Progenitor cell of endocrine pancreas (in vitro differentiated cells): ENCODE data around the gene ABTB2. TPM values are rescaled to one million over a fixed set of nuclear protein-coding genes. Genes with fewer than 3 reads are reported as not detected.

ENCODE experiments used
- DNase-seq: peaks from one replicate; pipeline ENCODE4 v3.0.0; 2021; ENCODE audit warnings: low spot score; ENCODE audit not compliant: unreplicated experiment
- H3K27ac Mint-ChIP-seq: 2 replicates; pipeline ENCODE4 v1.8.0; 2021; ENCODE audit warnings: mild to moderate bottlenecking, moderate library complexity, mixed read lengths
- H3K27me3 Mint-ChIP-seq: 2 replicates; pipeline ENCODE4 v1.8.0; 2021; ENCODE audit warnings: mixed read lengths
- H3K36me3 Mint-ChIP-seq: 2 replicates; pipeline ENCODE4 v1.8.0; 2022; ENCODE audit warnings: mixed read lengths; ENCODE audit not compliant: insufficient read depth
- H3K4me1 Mint-ChIP-seq: 2 replicates; pipeline ENCODE4 v1.8.0; 2021; ENCODE audit warnings: low read depth, mixed read lengths
- H3K4me3 Mint-ChIP-seq: 2 replicates; pipeline ENCODE4 v1.8.0; 2021; ENCODE audit warnings: low read depth, mild to moderate bottlenecking, moderate library complexity, mixed read lengths
- H3K9me3 Mint-ChIP-seq: 2 replicates; pipeline ENCODE4 v1.8.0; 2021; ENCODE audit warnings: low read depth, mixed read lengths
- total RNA-seq: library from RNA; stranded (reverse); gene quantifications from 2 replicates; pipeline ENCODE4 v1.2.1, GENCODE V29; 2021
- TF ChIP-seq, protein P1 (sequence below): fragments of 200-600 bp; sonication (generic); IDR thresholded peaks from one replicate; pipeline ENCODE4 v1.5.0; 2021; ENCODE audit warnings: antibody characterized with exemption, mild to moderate bottlenecking; ENCODE audit not compliant: unreplicated experiment

Gene ABTB2
- total RNA-seq, 1 donor from 2014 or later, result 19.5 TPM

DNA sequence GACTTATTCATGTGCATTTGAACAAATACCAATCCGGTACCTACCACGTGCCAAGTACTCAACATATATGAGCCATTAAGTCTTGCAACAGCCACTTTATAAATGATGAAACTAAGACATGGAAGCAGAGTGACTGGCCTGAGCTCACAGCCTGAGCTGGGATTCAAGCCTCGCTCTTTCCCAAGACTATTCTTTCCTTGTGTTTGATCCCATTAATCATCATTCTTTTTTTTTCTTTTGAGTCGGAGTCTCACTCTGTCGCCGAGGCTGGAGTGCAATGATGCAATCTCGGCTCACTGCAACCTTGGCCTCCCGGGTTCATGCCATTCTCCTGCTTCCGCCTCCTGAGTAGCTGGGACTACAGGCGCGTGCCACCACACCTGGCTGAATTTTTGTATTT lies 119.3 kb downstream of the ABTB2 start:
- Mint-ChIP-seq H3K36me3 (no peaks in the 10 kb centered on the region), H3K4me1 (peaks cover 38% of the 10 kb centered on the region), H3K27ac (no peak overlapping the region), H3K4me3 (no peak overlapping the region), H3K27me3 (peaks cover 16% of the 10 kb centered on the region), H3K9me3 (no peaks in the 10 kb centered on the region)
- no peak for DNase-seq
- TF ChIP-seq, protein P1, sequence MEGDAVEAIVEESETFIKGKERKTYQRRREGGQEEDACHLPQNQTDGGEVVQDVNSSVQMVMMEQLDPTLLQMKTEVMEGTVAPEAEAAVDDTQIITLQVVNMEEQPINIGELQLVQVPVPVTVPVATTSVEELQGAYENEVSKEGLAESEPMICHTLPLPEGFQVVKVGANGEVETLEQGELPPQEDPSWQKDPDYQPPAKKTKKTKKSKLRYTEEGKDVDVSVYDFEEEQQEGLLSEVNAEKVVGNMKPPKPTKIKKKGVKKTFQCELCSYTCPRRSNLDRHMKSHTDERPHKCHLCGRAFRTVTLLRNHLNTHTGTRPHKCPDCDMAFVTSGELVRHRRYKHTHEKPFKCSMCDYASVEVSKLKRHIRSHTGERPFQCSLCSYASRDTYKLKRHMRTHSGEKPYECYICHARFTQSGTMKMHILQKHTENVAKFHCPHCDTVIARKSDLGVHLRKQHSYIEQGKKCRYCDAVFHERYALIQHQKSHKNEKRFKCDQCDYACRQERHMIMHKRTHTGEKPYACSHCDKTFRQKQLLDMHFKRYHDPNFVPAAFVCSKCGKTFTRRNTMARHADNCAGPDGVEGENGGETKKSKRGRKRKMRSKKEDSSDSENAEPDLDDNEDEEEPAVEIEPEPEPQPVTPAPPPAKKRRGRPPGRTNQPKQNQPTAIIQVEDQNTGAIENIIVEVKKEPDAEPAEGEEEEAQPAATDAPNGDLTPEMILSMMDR, result no peak

DNA sequence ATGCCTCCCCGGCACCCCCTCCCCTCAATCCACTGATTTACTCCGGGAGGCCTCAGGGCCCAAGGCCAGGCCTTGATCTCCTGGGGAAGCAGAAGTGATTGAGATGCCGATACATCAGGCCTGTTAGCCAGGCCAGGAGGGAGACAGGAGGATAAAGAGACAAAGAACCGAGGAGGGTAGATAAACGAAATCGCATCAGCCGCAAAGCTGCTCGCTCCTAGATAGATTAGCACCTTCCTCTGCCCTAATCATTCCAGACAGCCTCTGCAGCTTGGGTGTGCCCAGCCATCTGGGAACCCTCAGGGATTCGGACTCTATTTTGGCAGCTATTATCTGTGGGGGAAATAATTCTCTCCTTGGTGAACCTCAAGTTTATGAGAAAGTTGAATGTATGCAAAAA lies 121.2 kb downstream of the ABTB2 start:
- Mint-ChIP-seq H3K27me3 (peaks cover 13% of the 10 kb centered on the region), H3K4me1 (peaks cover 21% of the 10 kb centered on the region), H3K4me3 (no peak overlapping the region), H3K9me3 (no peaks in the 10 kb centered on the region), H3K36me3 (no peaks in the 10 kb centered on the region), H3K27ac (peak overlapping the region; percentile 69)
- DNase-seq, result no peak
- TF ChIP-seq, protein P1, result no peak

DNA sequence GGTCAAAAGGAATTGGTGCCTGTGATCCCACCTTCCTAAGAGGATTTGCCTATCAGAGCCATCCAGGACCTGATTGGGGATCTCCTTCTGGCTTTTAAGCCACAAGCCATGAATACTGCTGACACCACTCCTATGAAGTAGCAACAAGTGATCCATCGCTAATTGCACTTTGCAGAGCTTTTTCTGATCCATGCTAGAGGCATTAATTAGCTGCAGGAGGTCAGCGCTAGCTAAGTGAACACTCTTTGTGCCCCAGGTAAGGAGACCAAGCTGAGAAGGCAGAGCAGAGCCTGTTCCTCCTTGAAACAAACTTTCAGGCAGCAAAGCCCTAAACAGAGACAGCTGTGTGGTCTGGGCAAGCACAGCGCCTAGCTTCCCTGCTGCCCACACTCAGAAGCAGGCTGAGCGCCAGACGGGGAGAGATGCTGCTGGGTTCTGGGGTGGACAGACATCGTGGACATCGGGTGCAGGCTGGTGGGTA lies 122.2 kb downstream of the ABTB2 start:
- TF ChIP-seq, protein P1, result no peak
- H3K4me3 Mint-ChIP-seq, result no peak overlapping the region
- H3K27me3 Mint-ChIP-seq, result peaks cover 9% of the 10 kb centered on the region
- H3K27ac Mint-ChIP-seq, result peak overlapping the region; percentile 76
- no peaks in the 10 kb centered on the region for H3K36me3 Mint-ChIP-seq
- DNase-seq, result no peak
- H3K9me3 Mint-ChIP-seq, result no peaks in the 10 kb centered on the region
- peaks cover 21% of the 10 kb centered on the region for H3K4me1 Mint-ChIP-seq

DNA sequence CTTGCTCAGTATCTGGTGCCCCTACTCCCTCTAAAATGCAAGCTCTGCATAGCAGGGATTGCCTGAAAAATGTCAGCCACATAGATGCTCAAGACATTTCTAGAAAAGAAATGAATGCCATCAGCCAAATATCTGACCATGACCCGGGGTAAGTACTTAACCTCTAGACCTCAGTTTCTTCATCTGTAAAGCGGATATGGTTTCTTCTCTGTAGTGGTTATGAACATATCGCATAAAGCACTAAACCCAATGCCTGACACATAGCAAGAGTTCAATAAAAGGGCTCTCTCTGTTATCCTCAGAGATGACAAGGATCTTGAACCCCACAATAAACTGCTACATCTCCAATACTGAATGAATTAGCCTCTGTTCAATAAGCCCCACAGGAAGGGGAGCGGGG lies 122.6 kb downstream of the ABTB2 start:
- Mint-ChIP-seq H3K4me1 (peaks cover 21% of the 10 kb centered on the region), H3K9me3 (no peaks in the 10 kb centered on the region), H3K4me3 (no peak overlapping the region), H3K36me3 (no peaks in the 10 kb centered on the region), H3K27me3 (peaks cover 9% of the 10 kb centered on the region), H3K27ac (no peak overlapping the region)
- no peak for DNase-seq
- TF ChIP-seq, protein P1, result no peak

DNA sequence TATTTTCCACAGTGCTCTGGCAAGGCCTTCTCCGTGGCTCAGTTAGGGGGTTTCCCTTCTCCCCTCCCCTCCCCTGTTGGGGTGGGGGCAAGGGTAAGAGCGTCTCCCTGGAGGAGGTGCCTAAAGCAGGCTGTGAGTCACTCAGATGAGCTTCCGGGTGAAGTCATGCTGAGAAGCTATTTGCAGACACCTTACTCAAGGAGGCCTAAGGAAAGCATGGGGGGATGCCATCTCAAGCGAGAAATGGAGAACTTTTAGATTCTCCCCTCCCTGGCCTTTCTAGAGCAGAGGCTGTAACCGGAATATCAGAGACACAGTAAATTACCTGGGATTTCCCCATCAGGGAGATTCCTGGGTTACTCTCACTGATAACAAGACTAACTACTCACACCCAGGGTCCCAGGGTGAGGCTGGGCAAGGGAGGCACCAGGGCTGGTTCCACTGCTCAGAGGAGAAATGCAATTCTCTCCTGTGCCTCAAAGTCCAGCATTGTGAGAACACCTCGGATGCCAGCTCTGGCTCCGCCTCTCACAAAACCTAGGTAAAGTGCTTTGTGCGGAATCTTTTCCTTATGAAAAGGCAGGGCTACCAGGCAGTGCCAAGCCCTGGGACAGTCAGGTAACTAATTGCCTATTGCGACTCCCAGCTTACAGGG lies 123.6 kb downstream of the ABTB2 start:
- DNase-seq, result no peak
- Mint-ChIP-seq H3K4me3 (no peak overlapping the region), H3K9me3 (no peaks in the 10 kb centered on the region), H3K27ac (no peak overlapping the region), H3K27me3 (peaks cover 4% of the 10 kb centered on the region), H3K4me1 (peaks cover 15% of the 10 kb centered on the region), H3K36me3 (no peaks in the 10 kb centered on the region)
- TF ChIP-seq, protein P1, result no peak
